AG09309 (cell line): ENCODE measurements around the gene SPART.
"Not testable (repeated sequence)": the region's sequence is repeated elsewhere in the genome, so short reads cannot be mapped to it uniquely, and the experiment has no call there.

Experiments used
- DNase-seq: peaks from one replicate; pipeline ENCODE4 v3.0.0-alpha.2; 2010; ENCODE audit warnings: low read depth
- H3K4me3 ChIP-seq: 2 replicates; pipeline ENCODE4 v1.5.1; 2011; ENCODE audit warnings: mild to moderate bottlenecking, low read depth, low read length, moderate library complexity; ENCODE audit not compliant: control insufficient read depth
- CTCF ChIP-seq: IDR thresholded peaks from 2 replicates; pipeline ENCODE4 v1.5.1; 2011; ENCODE audit warnings: mild to moderate bottlenecking, low read depth, low read length, inconsistent platforms; ENCODE audit not compliant: insufficient read depth, control insufficient read depth; ENCODE audit errors: missing control alignments

SPART gene

GRCh38 chr13:36302289-36302688 is 43.9 kb downstream of the SPART start:
- no peak overlapping the region for H3K4me3 ChIP-seq
- DNase-seq = no peak
- TF ChIP-seq CTCF = no peak

- not testable (repeated sequence) for H3K4me3 ChIP-seq, DNase-seq
Measured at GRCh38 chr13:36299469-36299868, 46.7 kb downstream of the SPART start.

GRCh38 chr13:36298535-36299068 is 47.6 kb downstream of the SPART start:
- TF ChIP-seq CTCF = no peak
- H3K4me3 ChIP-seq = no peak overlapping the region
- DNase-seq = no peak

- no peak for DNase-seq
- no peak for TF ChIP-seq CTCF
- peak within 1 kb of the TSS; percentile 61 for H3K4me3 ChIP-seq
Measured at GRCh38 chr13:36297366-36298338, 48.5 kb downstream of the SPART start, which contains the start of gene CCDC169. Gene CCDC169, minus strand, starts transcription at chr13:36297814. Its CDS starts 95 bp downstream, at chr13:36297719.

- TF ChIP-seq CTCF = no peak
- DNase-seq = no peak
- H3K4me3 ChIP-seq = no peak overlapping the region
Measured at GRCh38 chr13:36294096-36294495, 52.1 kb downstream of the SPART start.

GRCh38 chr13:36293497-36293896 is 52.7 kb downstream of the SPART start:
- no peak for TF ChIP-seq CTCF
- DNase-seq = no peak
- no peak overlapping the region for H3K4me3 ChIP-seq

GRCh38 chr13:36288794-36289391 is 57.3 kb downstream of the SPART start:
- TF ChIP-seq CTCF = no peak
- no peak for DNase-seq
- no peak overlapping the region for H3K4me3 ChIP-seq
